T47D (cell line): ENCODE data around the gene EME1.

Experiments
- DNase-seq, 2 experiments: peaks; one replicate each; pipeline versions ENCODE4 v3.0.0 to v3.0.0-alpha.2; 2011 to 2012; ENCODE audit warnings: low read depth in 1 of 2, low spot score in 1 of 2
- JUND ChIP-seq: IDR thresholded peaks from 2 replicates; pipeline ENCODE4 v1.6.1; 2012; ENCODE audit warnings: low read depth
- in situ Hi-C: cut with HindIII; loops from 2 replicates; pipeline ENCODE4 v1.10.0; 2016; ENCODE audit warnings: low sequenced_read_pairs, low pct_unique_long_range_greater_than_20kb

Gene EME1

DNA sequence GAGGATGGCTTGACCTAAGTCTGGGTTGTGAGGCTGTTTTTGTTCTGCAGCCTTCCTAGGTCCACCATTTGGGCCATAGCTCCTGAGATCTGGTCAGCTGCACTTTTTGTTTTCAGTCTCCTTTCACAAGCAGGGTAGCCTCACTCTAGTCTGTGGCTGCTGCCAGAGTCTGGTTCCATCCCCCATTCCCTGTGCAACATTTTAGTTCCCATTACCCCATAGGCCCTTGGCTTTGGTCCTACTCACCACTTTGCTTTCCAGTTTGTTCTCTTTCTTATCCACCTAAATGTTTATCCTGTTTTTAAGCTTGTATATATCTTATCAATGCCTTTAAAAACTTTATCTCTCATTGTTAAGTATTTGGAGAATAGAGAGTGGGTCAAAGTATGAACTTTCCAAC lies 33.6 kb upstream of the EME1 start:
- in situ Hi-C loops, result no loop called here
- TF ChIP-seq JUND, result no peak
- no peak for DNase-seq

DNA sequence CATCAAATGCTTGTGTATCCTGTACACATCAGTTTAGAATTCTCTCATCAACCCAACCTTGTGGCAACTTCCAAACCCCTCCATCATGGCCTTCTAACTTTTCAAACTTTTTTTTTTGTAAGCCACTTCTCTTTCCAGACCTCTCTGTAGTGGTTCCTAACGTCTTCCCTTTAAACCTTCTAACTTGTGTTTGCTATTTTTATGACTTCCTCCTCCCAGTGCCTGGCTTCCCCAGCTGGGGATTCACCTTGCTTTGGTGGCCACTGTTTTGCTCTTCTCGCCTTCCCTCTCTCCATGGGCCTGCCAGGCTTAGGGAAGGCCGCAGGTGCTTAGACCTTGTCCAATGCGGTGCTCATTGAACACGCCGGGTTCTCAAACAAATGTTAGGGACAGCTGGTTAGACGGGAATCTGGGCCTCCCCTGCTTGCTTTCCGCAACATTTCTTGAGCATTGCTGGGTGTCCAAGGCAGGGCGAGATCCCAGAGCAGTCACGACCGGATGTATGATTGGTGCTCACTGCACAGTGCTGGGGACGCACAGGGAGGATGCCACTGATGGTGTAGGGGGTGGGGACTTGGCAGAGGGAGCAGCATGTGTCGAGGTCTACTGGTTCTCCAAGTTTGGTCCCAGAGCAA lies 28.2 kb upstream of the EME1 start:
- in situ Hi-C loops, result no loop called here
- DNase-seq, result peak in 1 of 2 experiments; percentile 83
- no peak for TF ChIP-seq JUND

DNA sequence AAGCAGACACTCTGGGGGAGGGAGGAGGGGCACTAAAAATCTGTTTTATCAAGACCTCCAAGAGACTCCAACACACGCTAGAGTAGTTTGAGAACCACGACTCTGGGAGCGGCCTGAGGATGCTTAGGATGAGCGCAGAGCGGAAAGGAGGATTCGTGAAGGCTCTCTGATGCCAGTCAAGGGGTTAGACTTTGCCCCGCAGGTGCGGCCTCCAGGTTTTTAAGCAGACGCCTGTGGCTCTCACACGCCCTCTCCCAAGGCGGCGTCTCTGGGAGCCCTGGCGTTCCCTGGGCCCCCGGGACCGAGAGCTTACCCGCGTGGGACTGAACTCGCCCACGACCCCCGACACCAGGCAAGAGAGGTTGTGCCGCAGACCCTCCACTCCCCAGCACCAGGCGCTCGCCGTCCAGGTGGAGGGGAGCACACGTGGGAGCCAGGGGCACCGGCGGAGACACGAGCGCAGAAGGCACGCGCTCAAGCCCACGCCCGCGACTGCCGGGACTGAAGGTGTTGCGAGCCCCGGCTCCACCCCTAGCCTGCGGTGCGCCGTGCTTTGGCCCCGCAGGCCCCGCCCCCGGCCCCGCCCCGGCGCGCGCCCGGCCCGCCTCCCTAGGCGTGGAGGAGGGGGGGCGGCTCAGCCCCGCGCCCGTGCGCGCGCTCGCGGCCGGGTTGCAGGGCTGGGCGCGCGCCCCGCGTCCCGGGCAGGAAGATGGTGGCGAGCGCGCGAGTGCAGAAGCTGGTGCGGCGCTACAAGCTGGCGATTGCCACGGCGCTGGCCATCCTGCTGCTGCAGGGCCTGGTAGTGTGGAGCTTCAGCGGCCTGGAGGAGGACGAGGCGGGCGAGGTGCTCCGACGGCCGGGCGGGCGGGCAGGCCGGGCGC lies 27.4 kb upstream of the EME1 start, which contains the start of gene XYLT2:
Gene XYLT2, plus strand, starts transcription at position 695 of the 881 bp plus-strand sequence. Its CDS starts 15 bp downstream, at position 710.
- no peak for TF ChIP-seq JUND
- in situ Hi-C loops, result no loop called here
- peak; percentile 96 for DNase-seq

DNA sequence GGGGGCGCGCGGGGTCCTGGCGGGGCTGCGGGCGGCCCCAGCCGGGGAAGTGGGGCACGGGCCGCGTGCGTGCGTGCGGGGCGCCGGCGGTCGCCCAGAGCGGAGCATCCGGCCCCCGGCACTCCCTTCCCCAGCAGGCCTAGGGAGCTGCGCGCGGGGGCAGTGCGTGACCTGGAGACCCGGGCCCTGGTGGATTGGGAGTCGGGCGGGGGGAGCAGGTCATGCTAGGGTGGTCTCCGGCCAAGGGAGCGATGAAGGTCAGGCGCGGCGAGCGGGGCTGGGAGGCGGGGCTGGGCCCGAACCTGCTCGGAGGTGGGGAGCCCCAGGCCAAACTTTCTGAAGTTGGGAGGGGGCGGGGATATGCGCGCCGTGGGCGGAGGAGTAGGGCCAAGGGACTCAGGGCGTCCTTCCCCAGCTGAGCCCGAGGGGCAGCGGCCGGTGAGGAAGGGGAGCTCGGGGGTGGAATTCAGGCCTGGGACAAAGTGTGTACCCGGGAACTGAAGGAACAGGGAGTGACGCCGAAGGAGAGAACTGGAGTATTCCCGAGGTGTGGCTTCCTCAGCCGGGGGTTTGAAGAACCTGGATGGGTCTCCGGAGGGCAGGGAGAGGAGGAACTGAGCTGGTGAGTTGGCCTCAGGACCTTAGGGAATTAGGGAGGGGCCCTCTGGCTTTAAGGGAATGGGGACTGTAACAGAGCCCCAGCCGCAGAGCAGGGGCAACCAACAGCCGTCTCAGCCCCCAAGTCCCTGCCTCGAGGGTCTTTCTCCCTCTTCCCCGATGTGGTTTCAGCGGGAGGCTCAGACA lies 26.5 kb upstream of the EME1 start:
- in situ Hi-C loops, result no loop called here
- no peak for TF ChIP-seq JUND
- peak; percentile 61 to 66 for DNase-seq

DNA sequence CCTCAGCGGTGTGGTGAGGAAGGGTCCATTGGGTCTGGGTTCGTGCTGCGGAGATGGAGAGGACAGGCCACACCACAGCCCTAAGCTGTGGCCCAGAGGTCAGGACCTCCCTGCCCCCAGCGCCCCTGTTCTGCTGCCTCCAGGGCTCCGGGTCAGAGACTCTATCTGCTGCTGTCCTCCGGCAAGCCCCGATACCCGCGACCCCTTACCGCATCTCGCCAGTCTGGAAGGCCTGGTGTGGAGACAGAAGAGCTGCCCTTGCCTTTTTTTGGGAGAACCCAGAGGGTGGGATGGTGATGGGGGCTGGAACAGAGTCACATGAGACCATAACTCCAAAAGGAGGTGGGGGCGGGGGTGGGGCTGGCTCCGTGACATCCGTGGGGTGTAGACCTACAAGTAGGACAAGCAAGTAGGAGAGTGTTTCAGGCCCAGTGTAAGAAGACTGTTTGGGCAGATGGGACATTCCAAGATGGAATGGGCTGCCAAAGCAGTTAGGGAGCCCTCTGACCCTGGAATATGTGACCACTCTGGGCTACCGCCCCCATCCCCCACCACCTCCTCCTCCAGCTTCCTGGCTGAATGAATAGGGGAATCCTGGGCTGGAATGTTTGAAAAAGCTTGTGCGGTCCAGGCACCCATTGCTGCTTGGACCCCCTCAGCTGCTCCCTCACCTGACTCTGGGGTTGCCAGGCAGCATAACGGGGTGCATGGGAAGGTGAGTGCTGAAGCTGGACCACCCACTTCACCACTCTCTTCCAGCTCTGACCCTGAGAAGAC lies 25.7 kb upstream of the EME1 start:
- no peak for TF ChIP-seq JUND
- in situ Hi-C loops, result no loop called here
- DNase-seq, result no peak

DNA sequence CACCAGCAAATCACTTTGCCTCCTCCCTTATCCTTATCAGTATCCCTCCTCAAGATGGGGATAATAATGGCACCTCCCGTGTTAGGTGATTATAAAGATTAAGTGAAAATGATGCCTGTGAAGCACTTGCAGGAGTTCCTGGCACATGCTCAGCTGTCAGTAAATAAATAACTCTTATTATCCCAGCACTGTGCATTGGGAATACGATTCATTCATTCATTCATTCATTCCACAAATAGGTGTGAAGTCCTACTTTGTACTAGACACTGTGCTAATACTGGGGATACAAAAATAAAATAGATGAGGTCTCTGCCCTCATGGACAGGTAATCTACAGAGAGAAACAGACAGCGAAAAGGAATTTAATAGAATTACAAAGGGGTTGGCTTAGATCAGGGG lies 25.1 kb upstream of the EME1 start:
- no peak for TF ChIP-seq JUND
- no peak for DNase-seq
- in situ Hi-C loops, result no loop called here

DNA sequence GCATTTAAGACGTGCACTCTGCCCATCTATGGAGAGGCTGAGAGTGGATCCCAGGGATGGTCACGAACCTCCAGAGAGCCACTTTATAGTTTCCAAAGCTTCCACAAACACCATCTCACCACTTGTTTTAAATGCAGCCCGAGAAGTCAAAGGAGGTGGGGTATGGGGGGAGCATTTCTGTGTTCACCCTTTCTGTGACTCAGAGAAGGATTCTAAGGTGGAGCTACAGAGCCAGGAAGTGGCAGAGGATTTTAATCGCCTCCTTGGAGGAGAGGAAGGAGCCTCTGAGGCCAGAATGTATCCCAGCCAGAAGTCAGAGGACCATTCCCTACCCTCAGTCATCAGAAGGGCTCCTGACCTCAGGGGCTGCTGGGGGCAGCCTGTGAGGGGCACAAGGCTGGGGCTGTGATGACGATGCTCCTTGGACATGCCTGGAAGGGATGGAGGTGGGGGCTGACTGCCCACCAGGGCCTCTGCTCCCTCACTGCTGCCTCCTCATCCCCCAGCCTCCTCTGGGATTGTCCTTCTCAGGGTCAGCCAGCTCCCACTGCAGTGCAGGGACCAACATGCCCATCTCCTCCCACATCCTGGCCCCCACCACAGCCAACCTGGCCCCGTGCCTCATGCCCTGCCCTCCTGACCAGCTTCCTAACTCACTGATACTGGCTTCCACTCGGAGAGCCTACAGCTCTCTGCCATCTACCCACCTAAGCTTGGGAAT lies 24.3 kb upstream of the EME1 start:
- DNase-seq, result no peak
- in situ Hi-C loops, result no loop called here
- TF ChIP-seq JUND, result no peak

DNA sequence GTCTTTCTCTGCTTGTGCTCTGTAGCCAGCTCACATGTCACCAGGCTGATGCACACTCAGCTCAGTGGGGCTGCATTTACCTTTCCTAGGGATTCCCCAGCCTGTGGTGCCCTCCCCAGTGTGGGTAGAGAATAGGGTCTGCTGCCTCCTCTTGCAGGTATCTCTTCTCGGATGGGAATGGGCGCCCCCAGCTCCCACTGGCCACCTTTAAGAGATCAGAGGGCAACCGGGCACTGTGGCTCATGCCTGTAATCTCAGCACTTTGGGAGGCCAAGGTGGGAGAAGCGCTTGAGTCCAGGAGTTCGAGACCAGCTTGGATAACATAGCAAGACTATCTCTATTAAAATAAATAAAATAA lies 23.8 kb upstream of the EME1 start:
- in situ Hi-C loops, result no loop called here
- DNase-seq, result no peak
- TF ChIP-seq JUND, result no peak

DNA sequence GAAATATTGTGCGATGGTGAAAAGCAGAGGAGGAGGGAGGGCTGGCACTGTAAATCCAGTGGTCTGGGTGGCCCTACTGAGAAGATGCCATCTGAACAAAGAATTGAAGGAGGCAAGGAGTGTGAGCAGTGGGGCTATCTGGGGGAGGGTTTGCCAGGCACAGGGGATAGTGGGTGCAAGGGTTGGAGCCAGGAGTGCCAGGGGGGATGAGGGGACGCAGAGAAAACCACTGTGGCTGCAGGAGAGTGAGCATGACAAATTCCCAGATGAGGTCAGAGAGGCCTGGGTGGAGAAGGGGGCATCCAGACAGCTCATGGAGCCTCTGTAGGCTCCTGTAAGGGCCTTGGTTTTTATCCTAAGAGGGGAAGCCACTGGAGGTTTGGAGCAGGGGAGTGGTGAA lies 22.3 kb upstream of the EME1 start:
- no peak for DNase-seq
- no peak for TF ChIP-seq JUND
- in situ Hi-C loops, result no loop called here

DNA sequence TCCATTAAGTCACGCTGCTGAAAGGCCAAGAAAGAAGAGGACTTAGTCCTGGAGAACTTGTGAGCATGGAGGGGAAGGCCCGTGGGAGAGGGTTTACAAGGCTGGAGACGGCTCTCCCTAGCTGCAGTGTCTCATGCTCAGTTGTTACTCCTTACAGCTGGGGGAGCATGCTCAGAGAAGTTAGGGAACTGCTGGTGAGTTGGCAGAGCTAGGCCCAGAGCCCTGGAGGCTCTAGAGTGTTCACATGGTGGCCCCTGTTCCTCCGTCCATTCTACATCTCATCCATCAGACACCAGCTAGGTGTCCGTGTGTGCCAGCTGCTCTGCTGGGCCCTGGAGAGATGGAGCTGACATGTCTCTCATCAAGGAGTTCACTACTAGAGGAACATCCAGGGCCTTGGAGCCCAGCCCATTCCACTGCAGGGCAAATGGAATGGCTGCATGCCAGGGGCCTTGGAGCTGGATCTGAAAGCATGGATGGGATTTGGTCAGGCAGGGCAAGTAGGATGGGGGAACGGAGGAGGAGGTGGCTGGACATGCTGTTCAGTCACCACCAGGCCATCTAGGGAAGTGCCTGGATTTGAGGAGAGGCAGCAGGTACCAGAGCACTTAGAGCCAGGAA lies 20.8 kb upstream of the EME1 start:
- TF ChIP-seq JUND, result no peak
- peak in 1 of 2 experiments; percentile 48 for DNase-seq
- in situ Hi-C loops, result no loop called here
